Lung (tissue), 12 donors: ENCODE results near the gene WDR55. TPM values are rescaled to one million over a fixed set of nuclear protein-coding genes. Genes with fewer than 3 reads are reported as not detected.
A peak's percentile ranks its signal among the peaks of the same experiment; 100 is the strongest.
"Not testable (repeated sequence)": the region's sequence is repeated elsewhere in the genome, so short reads cannot be mapped to it uniquely, and the experiment has no call there.

Source experiments
- ATAC-seq: fragments of 200-7000 bp; cut with Tn5 transposase; one replicate; pipeline ENCODE4 v1.9.1; 2020; ENCODE audit warnings: moderate number of reproducible peaks; ENCODE audit not compliant: insufficient read depth, low FRiP score
- DNase-seq, 3 donors: peaks; one replicate each; pipeline ENCODE4 v3.0.0-alpha.2; 2013 to 2017
- H3K27ac ChIP-seq, 2 donors: one replicate each; pipeline ENCODE4 v1.5.1; 2013; ENCODE audit warnings: mild to moderate bottlenecking in 2 of 2, moderate library complexity in 2 of 2, control low read depth in 1 of 2, inconsistent platforms in 1 of 2, low read depth in 1 of 2, low read length in 1 of 2
- H3K27me3 ChIP-seq, 3 donors: one replicate each; pipeline ENCODE4 v1.5.1; 2013; ENCODE audit warnings: low read length in 2 of 3; ENCODE audit not compliant: control insufficient read depth in 3 of 3, insufficient read depth in 3 of 3
- H3K36me3 ChIP-seq, 4 donors: one replicate each; pipeline ENCODE4 v1.5.1; 2013; ENCODE audit warnings: low read length in 4 of 4, mild to moderate bottlenecking in 1 of 4, moderate library complexity in 1 of 4; ENCODE audit not compliant: control insufficient read depth in 4 of 4, insufficient read depth in 4 of 4
- H3K4me1 ChIP-seq, 5 donors: one replicate each; pipeline ENCODE4 v1.5.1; 2013; ENCODE audit warnings: low read length in 5 of 5, mild to moderate bottlenecking in 2 of 5, moderate library complexity in 1 of 5; ENCODE audit not compliant: control insufficient read depth in 5 of 5, insufficient read depth in 5 of 5
- H3K4me3 ChIP-seq: one replicate; pipeline ENCODE4 v1.5.1; 2013; ENCODE audit warnings: mild to moderate bottlenecking, control low read depth, moderate library complexity
- H3K9ac ChIP-seq, 2 donors: one replicate each; pipeline ENCODE4 v1.5.1; 2013; ENCODE audit warnings: low read length in 2 of 2, control low read depth in 1 of 2; ENCODE audit not compliant: insufficient read depth in 1 of 2
- H3K9me3 ChIP-seq, 4 donors: one replicate each; pipeline ENCODE4 v1.5.1; 2013; ENCODE audit warnings: low read length in 3 of 4, mild to moderate bottlenecking in 1 of 4, moderate library complexity in 1 of 4; ENCODE audit not compliant: control insufficient read depth in 4 of 4, insufficient read depth in 3 of 4
- CTCF ChIP-seq: IDR thresholded peaks from 2 replicates; pipeline ENCODE4 v1.5.1; 2012; ENCODE audit warnings: mild to moderate bottlenecking; ENCODE audit errors: control extremely low read depth, extremely low read depth
- WGBS, 2 donors: extraction: QIAGEN DNeasy Blood & Tissue Kit; methylation state at CpG; one replicate each; pipeline ENCODE4 v1.1.7; 2013; 5-methylcytosine and 5-hydroxymethylcytosine counted together
- polyA plus RNA-seq, 2 donors: library from polyadenylated mRNA; stranded (reverse); fragments of 200-250 nt; gene quantifications; one replicate each; pipeline ENCODE4 v1.2.1, GENCODE V29; 2013
- total RNA-seq, 2 donors: library from RNA; depleted of rRNA in 1 of 2; stranded (reverse); fragments of >200 nt in 1 of 2; gene quantifications; one replicate each; pipeline ENCODE4 v1.2.1, GENCODE V29; 2014 to 2021
- donor health status: control.
- donor health status: control.
- donor health status: Bipolar disorder and iron deficiency.
- donor health status: healthy.
- donor health status: DM: yes; HTN: yes; CAD: no.

The WDR55 gene
- total and polyA plus RNA-seq, 4 donors = 15.0 to 25.5 (median 17.2) TPM

GRCh38 chr5:140710899-140711552, 46.3 kb downstream of the WDR55 start:
- no peak for TF ChIP-seq CTCF
- H3K9me3 ChIP-seq = no peaks in the 10 kb centered on the region
- ATAC-seq (peak; percentile 95), DNase-seq (peak; percentile 87 to 94 (median 88))
- H3K4me3 ChIP-seq = peak overlapping the region; percentile 7
- 0 to 1% methylated on average over 27 of the region's 27 CpGs for WGBS, 2 donors
- peak overlapping the region; percentile 74 to 78 for H3K27ac ChIP-seq
- H3K9ac ChIP-seq = peak overlapping the region; percentile 38 to 73
- H3K4me1 ChIP-seq = no peaks in the 10 kb centered on the region
- peaks cover 2 to 9% (median 2%) of the 10 kb centered on the region in 4 donors for H3K36me3 ChIP-seq
- no peaks in the 10 kb centered on the region for H3K27me3 ChIP-seq

GRCh38 chr5:140711794-140712193, 47.1 kb downstream of the WDR55 start:
- H3K36me3 ChIP-seq = peaks cover 0 to 5% (median 0%) of the 10 kb centered on the region in 4 donors
- no peaks in the 10 kb centered on the region for H3K9me3 ChIP-seq
- H3K27ac ChIP-seq = no peak overlapping the region
- H3K9ac ChIP-seq = peak overlapping the region in 1 of 2 donors; percentile 38
- WGBS, 2 donors = 89 to 90% methylated on average over 1 of the region's 1 CpG
- no peak overlapping the region for H3K4me3 ChIP-seq
- no peak for ATAC-seq
- H3K4me1 ChIP-seq = no peaks in the 10 kb centered on the region
- no peaks in the 10 kb centered on the region for H3K27me3 ChIP-seq
- DNase-seq = no peak
- TF ChIP-seq CTCF = no peak

GRCh38 chr5:140713562-140714094, 48.9 kb downstream of the WDR55 start:
- Histone ChIP-seq H3K36me3 (no peaks in the 10 kb centered on the region), H3K27ac (no peak overlapping the region), H3K4me1 (no peaks in the 10 kb centered on the region), H3K9ac (no peak overlapping the region), H3K9me3 (no peaks in the 10 kb centered on the region), H3K27me3 (no peaks in the 10 kb centered on the region), H3K4me3 (no peak overlapping the region)
- TF ChIP-seq CTCF = no peak
- 82 to 87% methylated on average over 1 of the region's 1 CpG for WGBS, 2 donors
- ATAC-seq = no peak
- DNase-seq = no peak

GRCh38 chr5:140716238-140716637, 51.5 kb downstream of the WDR55 start:
- not testable (repeated sequence) for H3K27me3 ChIP-seq, H3K9ac ChIP-seq
- WGBS, 2 donors = 97 to 100% methylated on average over 2 of the region's 2 CpGs

More at GRCh38 chr5:140716238-140716637, 51.5 kb downstream of the WDR55 start:
- H3K36me3 ChIP-seq, H3K4me3 ChIP-seq, ATAC-seq, H3K9me3 ChIP-seq, DNase-seq, H3K27ac ChIP-seq, H3K4me1 ChIP-seq: not testable (repeated sequence)
